Stimulated activated CD4-positive, alpha-beta T cell treated with anti-CD3 and anti-CD28 coated beads, Interleukin-4, amount 100 ng/mL, for 4 hours (primary cell): ENCODE data around the gene SENP3.
A peak's percentile ranks its signal among the peaks of the same experiment; 100 is the strongest.
"Not testable (repeated sequence)": the region's sequence is repeated elsewhere in the genome, so short reads cannot be mapped to it uniquely, and the experiment has no call there.

Source experiments
- DNase-seq, 2 experiments: peaks; one replicate each; pipeline ENCODE4 v3.0.0-alpha.2; 2020

The SENP3 gene

GRCh38 chr17:7597561-7597960 is 35.8 kb downstream of the SENP3 start:
- not testable (repeated sequence) for DNase-seq

GRCh38 chr17:7606280-7606679 is 44.6 kb downstream of the SENP3 start:
- no peak for DNase-seq

GRCh38 chr17:7610641-7611040 is 48.9 kb downstream of the SENP3 start:
- DNase-seq: no peak

- no peak for DNase-seq
Measured at GRCh38 chr17:7611635-7612293, 50.0 kb downstream of the SENP3 start.

GRCh38 chr17:7612294-7612640 is 50.5 kb downstream of the SENP3 start:
- DNase-seq: no peak

GRCh38 chr17:7613769-7614424 is 52.2 kb downstream of the SENP3 start:
- no peak for DNase-seq

GRCh38 chr17:7614425-7615264 is 52.9 kb downstream of the SENP3 start, which contains the start of gene FXR2:
Gene FXR2 (minus strand): TSS chr17:7614897. CDS start chr17:7614532, 365 bp downstream.
- peak; percentile 98 to 100 for DNase-seq

GRCh38 chr17:7615265-7615747 is 53.6 kb downstream of the SENP3 start:
- no peak for DNase-seq

GRCh38 chr17:7618608-7619007 is 56.9 kb downstream of the SENP3 start:
- DNase-seq: no peak

GRCh38 chr17:7620835-7621234 is 59.1 kb downstream of the SENP3 start:
- no peak for DNase-seq
